IPS-20b (cell line): ENCODE measurements around the gene UBE2L5.
A peak's percentile ranks its signal among the peaks of the same experiment; 100 is the strongest.

ENCODE experiments used
- H3K27ac ChIP-seq: one replicate; pipeline ENCODE4 v1.5.1; 2013; ENCODE audit warnings: low read length
- H3K27me3 ChIP-seq: 2 replicates; pipeline ENCODE4 v1.6.1; 2013; ENCODE audit warnings: mild to moderate bottlenecking, low read length, inconsistent platforms; ENCODE audit not compliant: insufficient read depth
- H3K36me3 ChIP-seq: 2 replicates; pipeline ENCODE4 v1.6.1; 2013; ENCODE audit warnings: low read depth, mild to moderate bottlenecking, inconsistent platforms, low read length, moderate library complexity; ENCODE audit not compliant: insufficient read depth
- H3K4me1 ChIP-seq: 2 replicates; pipeline ENCODE4 v1.6.1; 2013; ENCODE audit warnings: mild to moderate bottlenecking, control low read depth, inconsistent platforms, low read length, moderate library complexity; ENCODE audit not compliant: insufficient read depth
- H3K4me3 ChIP-seq: 2 replicates; pipeline ENCODE4 v1.5.1; 2013; ENCODE audit warnings: mild to moderate bottlenecking, low read length, inconsistent platforms
- H3K9ac ChIP-seq: 2 replicates; pipeline ENCODE4 v1.6.1; 2013; ENCODE audit warnings: low read depth, mild to moderate bottlenecking, inconsistent platforms, low read length, moderate library complexity
- H3K9me3 ChIP-seq: 2 replicates; pipeline ENCODE4 v1.6.1; 2013; ENCODE audit warnings: mild to moderate bottlenecking, low read depth, low read length, inconsistent platforms; ENCODE audit not compliant: insufficient read depth

The UBE2L5 gene

DNA sequence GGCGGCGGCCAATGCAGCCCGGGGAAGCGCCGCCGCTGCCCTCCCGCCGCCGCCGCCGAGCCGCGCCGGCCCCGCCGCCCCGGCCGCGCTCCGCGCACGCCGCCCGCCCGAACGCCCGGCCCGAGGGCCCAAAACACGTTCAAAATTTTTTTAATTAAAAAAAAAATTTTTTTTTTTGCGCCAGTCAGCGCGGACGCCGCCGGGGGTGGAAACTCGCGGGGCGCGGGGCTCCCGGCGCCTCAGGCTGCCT lies 43.0 kb downstream of the UBE2L5 start:
- peaks cover 6% of the 10 kb centered on the region for H3K4me1 ChIP-seq
- H3K9ac ChIP-seq: peak overlapping the region; percentile 96
- H3K36me3 ChIP-seq: peaks cover 35% of the 10 kb centered on the region
- peak overlapping the region; percentile 71; the same call in 1 of the 2 replicates for H3K4me3 ChIP-seq
- no peaks in the 10 kb centered on the region for H3K9me3 ChIP-seq
- peak overlapping the region; percentile 58 for H3K27ac ChIP-seq
- no peaks in the 10 kb centered on the region for H3K27me3 ChIP-seq

DNA sequence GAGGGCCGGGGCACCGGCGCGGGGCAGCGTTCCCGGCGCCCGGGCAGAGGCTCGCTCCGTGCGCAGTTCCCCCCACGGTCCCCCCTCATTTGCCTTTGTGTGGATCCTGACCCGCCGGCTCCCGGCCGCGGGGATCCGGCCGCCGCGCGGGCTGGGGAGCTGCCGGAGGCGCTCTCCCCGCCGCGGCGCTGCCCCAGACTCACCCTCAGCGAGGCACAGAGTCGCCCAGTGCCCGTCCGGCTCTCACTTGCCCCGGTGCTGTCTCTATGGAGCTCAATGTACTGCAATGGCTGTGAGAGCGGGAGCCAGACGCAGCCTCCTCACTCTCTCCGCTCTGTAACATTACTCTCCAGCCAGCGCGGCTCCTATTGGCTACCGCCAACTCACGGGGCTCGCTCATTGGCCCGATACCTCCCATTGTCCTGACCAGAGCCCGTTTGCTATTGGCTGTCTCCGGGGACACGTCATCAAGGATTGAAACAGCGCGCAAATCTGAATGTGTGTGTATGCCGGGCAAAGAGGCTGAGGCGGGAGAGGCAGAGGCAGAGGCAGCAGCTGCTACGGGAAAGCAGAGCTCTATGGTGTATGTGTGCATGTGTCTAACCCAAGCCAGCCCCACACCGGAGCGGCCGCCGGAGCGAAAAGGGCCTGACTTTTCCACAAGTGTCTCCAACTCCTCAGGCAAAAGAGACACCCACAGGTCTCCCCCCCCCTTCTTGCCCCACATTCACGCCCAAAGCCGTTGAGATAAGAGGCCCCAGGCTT lies 43.5 kb downstream of the UBE2L5 start, which contains the start of gene HMGB1:
Gene HMGB1, minus strand, starts transcription at position 344 of the 765 bp plus-strand sequence. CDS start 2,256 bp downstream, outside the sequence.
- Histone ChIP-seq H3K4me1 (peaks cover 6% of the 10 kb centered on the region), H3K9me3 (no peaks in the 10 kb centered on the region), H3K36me3 (peaks cover 31% of the 10 kb centered on the region), H3K9ac (peak within 1 kb of the TSS; percentile 96), H3K27me3 (no peaks in the 10 kb centered on the region), H3K4me3 (peak within 1 kb of the TSS; percentile 71), H3K27ac (peak within 1 kb of the TSS; percentile 77)

DNA sequence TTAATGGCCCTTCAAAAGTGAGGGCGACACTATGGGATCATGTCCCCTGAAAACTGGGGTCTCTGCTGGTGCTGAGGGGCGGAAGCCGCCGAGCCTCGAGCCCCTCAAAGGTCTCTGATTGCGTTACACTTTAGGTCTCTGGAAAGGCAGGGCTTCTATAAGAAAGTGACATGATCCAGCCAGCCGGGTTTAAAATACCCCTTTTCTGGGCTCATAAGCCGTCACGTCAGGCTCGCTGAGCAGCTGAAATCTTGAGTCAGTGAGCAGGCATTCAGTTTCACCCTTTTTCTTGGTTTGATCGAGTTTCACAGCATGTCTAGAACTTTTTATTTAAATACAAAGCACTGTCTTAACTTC lies 44.0 kb downstream of the UBE2L5 start:
- Histone ChIP-seq H3K9ac (peak overlapping the region; percentile 96), H3K27ac (peak overlapping the region; percentile 77), H3K9me3 (no peaks in the 10 kb centered on the region), H3K27me3 (no peaks in the 10 kb centered on the region), H3K36me3 (peaks cover 30% of the 10 kb centered on the region), H3K4me1 (peaks cover 6% of the 10 kb centered on the region), H3K4me3 (peak overlapping the region; percentile 71)

DNA sequence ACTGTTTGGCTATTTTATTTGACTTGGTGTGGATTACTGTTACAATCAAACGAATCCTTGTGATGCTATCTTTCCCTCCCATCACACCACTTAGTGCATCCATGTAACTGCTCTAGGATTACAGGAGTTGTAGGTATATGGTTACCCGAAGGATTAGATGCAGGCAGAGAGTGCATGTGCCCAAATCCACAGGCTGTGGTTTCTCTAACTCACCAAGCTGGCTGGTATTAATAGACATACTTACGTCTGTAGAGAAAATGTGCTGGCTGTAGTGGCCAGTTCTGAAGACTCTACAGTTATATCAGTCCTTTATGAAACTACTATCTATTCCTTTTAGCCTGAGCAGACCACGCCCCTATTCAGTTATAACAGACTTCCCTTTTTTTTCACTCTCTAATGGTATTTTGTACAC lies 44.6 kb downstream of the UBE2L5 start:
- H3K9ac ChIP-seq: peak overlapping the region; percentile 96; the same call in 1 of the 2 replicates
- H3K27me3 ChIP-seq: no peaks in the 10 kb centered on the region
- no peak overlapping the region for H3K27ac ChIP-seq
- H3K4me1 ChIP-seq: peaks cover 6% of the 10 kb centered on the region
- peaks cover 25% of the 10 kb centered on the region for H3K36me3 ChIP-seq
- H3K4me3 ChIP-seq: peak overlapping the region; percentile 71; the same call in 1 of the 2 replicates
- no peaks in the 10 kb centered on the region for H3K9me3 ChIP-seq

DNA sequence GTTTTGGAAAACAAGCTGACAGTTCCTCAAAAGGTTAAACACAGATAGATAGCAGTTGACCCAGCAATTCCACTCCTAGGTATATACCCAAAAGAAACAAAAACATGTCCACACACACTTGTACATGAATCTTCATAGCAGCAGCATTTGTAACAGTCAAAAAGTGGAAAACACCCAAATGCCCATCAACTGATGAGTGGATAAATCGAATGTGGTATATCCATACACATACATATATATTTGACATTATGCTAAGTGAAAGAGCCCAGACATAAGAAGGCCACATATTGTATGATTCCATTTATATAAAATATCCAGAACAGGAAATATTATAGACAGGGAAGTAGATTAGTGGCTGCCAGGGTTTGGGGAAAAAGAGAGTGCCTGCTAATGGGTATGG lies 51.4 kb downstream of the UBE2L5 start:
- no peaks in the 10 kb centered on the region for H3K36me3 ChIP-seq
- H3K9ac ChIP-seq: no peak overlapping the region
- H3K4me3 ChIP-seq: no peak overlapping the region
- no peaks in the 10 kb centered on the region for H3K9me3 ChIP-seq
- H3K27ac ChIP-seq: no peak overlapping the region
- H3K4me1 ChIP-seq: peaks cover 11% of the 10 kb centered on the region
- no peaks in the 10 kb centered on the region for H3K27me3 ChIP-seq

DNA sequence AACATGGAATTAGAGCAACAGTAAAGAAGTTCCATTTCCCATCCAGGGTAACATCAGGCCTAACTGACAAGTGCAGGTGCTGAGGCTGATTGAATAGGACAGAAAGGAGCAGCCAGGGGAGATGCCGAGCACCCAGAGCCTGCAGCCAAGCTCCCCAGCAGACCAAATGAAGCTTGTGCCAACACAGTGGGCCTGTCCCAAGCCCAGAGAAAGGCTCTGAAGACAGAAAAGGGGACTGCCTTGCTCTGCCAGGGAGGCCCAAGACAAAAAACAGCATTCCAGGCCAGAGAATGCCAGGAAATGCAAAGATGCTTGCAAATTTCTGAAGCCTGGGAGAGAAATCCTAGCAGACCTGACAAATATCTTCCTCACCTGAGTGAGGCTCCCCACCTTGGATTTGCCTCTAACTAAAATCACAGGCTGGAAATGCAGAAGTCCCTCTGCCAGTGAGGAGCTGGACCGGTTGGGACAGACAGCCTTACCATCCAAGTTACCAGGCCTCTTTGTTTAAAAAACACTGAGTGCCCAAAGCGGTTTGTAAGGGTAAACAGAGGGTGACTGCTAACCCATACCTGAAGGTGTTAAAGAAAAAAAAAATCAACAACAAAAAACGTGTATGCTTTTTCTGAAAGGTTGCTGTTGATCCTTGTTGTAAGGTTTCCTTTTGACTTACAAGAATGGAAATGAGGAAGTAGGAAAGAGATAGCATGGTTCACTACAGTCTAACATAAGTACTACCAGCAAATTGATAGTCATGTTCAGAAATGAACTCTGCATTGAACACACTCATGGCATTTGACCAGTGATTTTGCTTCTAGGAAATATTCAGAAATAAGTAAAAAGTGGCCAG lies 55.3 kb downstream of the UBE2L5 start:
- no peak overlapping the region for H3K27ac ChIP-seq
- no peaks in the 10 kb centered on the region for H3K27me3 ChIP-seq
- H3K9me3 ChIP-seq: no peaks in the 10 kb centered on the region
- H3K9ac ChIP-seq: peak overlapping the region; percentile 2; the same call in 1 of the 2 replicates
- H3K4me1 ChIP-seq: peaks cover 18% of the 10 kb centered on the region
- H3K4me3 ChIP-seq: no peak overlapping the region
- H3K36me3 ChIP-seq: no peaks in the 10 kb centered on the region
